HG02970 (cell line): ENCODE data around the gene AMT.
A peak's percentile ranks its signal among the peaks of the same experiment; 100 is the strongest.

ENCODE experiments used
- ATAC-seq: cut with Tn5 transposase; IDR thresholded peaks from one replicate; pipeline ENCODE4 v1.9.1; 2021; ENCODE audit warnings: mild to moderate bottlenecking, moderate library complexity, moderate number of reproducible peaks; ENCODE audit not compliant: unreplicated experiment, low FRiP score

Gene AMT, protein sequence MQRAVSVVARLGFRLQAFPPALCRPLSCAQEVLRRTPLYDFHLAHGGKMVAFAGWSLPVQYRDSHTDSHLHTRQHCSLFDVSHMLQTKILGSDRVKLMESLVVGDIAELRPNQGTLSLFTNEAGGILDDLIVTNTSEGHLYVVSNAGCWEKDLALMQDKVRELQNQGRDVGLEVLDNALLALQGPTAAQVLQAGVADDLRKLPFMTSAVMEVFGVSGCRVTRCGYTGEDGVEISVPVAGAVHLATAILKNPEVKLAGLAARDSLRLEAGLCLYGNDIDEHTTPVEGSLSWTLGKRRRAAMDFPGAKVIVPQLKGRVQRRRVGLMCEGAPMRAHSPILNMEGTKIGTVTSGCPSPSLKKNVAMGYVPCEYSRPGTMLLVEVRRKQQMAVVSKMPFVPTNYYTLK

DNA sequence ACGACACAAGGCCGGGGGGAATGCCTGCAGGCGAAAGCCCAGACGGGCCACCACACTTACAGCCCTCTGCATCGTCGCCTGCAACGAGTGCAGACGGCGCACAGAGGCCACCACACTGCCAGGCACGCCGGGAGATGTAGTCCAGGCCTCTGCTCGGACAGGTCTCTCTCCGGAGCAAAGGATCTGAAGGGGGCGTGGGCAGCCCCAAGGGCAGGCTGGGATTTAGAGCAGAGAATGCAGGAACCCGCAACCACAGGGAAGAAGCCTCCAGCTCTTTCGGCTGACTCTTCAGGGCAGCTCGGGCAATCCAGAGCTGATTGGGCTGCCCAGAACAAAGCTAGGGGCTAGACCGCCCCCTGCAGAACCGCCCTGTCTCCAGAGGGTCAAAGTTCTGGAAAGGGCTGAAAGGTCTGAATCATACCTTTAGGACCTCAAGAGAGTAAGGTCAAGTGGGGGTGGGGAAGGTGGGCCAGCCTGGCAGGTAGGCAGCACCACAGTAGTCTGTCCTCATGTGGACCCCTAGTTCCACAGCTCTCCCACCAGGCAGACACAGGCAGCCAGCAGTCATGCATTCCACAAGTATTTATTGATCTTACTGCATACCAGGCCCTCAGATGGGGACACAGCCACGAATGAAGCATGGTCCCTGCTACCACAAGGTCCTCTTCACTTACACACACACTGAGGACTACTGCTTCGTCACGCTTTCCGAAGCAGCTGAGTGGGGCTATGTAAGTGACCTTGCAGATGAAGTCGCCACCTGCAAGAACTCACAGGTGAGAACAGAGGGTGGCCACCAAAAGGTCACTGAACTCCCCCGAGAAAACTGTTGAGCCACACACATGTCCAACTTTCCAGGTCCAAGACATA, at the start of gene AMT:
Gene AMT, minus strand, starts transcription at position 95 of the 870 bp plus-strand sequence. Its CDS starts 23 bp downstream, at position 72.
- ATAC-seq: no peak

GRCh38 chr3:49470714-49471420, 48.6 kb upstream of the AMT start:
- no peak for ATAC-seq

DNA sequence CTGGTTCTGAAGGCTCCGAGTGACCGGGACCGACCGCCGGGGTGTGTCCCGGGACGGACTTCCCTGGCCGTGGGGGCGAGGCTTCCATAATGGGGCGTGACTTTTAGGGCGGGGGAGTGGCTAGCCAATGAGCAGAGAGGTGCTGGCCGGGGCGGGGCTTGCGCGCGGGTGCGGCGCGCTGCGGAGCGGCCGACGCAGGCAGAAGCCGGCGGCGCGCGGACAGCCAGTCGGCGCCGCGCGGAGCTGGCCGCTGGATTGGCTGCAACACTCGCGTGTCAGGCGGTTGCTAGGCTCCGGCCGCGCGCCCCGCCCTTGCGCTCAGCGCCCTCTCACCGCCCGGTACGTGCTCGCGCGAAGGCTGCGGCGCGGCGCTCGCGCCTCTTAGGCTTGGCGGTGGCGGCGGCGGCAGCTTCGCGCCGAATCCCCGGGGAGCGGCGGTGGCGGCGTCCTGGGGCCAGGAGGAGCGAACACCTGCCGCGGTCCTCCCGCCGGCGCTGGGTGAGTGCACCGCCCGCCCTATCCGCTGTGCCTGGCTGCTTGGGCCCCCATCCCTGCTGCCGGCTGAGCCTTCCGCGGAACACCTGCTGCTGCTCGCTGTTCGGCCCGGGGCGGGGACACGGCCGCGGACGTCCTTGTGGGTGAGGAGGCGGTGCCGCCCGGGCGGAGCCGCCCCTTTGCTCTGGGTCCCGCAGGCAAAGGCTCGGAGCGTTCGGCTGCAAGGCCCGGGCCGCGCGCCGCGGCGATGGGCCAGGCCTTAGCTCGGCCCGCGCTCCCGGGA, 47.9 kb upstream of the AMT start, which contains the start of gene DAG1:
Gene DAG1, plus strand, starts transcription at position 332 of the 778 bp plus-strand sequence. CDS start 40,268 bp downstream, outside the sequence.
- ATAC-seq: peak; percentile 82

DNA sequence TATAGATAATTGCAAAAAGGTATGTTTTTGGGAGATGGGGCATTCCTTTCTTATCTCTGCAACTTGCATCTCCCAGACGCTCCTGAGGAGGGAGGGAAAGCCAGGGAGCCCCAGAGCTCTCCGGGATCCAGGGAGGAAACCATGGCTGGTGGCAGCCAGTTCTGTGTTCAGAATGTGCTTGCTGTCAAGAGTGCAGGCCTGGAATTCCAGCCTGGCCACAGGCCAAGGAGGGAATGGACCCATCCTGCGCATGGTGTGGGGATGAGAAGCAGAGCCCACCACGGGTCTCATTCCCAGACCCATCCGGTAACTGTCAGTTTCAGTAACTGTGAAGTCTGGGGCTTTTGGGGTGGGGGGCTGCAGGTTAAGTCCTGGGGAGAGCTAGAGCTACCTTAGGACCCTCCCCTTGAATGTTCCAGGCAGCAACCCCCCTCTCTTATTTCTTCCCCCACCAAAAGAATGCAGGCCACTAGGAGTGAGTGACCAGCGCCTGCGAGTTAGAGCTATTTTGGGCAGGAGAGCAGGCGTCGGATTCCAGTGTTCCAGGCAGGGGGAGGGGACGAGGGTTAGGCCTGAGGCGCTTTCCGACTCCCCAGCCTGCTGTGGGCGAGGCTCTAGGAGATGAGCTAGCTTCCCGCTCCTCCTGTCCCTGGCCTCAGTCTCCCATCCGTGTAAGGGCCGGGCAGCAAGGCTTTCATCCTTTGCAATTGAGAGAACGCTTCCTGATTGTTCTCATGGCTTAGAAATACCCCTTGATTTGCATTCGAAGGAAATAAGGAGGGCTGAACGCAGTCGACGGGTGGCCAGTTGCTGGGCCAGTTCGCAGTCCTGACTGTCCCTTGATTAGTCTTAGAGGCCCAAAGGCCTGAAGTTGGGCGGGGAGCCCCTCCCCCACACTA, 47.0 kb upstream of the AMT start:
- ATAC-seq: no peak

DNA sequence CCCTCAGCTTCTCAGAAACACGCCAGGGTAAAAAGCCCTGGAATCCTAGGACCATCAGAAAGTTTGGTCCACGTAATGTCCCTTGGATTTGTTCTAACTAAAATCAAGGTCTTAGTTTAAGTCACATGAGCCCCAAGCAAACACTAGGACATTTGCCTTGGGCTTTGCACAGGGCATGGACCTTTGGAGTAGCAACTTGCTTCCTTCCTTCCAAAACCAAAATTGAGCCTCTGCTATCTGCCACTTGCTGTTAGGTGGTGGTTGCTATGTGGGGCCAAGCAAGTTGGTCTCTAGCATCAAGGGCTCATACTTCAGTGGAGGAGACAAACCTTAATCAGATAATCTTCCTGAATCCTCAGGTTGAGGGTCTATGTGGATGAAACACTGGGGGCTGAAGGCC, 43.8 kb upstream of the AMT start:
- ATAC-seq: no peak

GRCh38 chr3:49465270-49466034, 43.2 kb upstream of the AMT start:
- ATAC-seq: no peak

GRCh38 chr3:49462222-49462621, 39.9 kb upstream of the AMT start:
- ATAC-seq: no peak

GRCh38 chr3:49461443-49462171, 39.3 kb upstream of the AMT start:
- no peak for ATAC-seq

DNA sequence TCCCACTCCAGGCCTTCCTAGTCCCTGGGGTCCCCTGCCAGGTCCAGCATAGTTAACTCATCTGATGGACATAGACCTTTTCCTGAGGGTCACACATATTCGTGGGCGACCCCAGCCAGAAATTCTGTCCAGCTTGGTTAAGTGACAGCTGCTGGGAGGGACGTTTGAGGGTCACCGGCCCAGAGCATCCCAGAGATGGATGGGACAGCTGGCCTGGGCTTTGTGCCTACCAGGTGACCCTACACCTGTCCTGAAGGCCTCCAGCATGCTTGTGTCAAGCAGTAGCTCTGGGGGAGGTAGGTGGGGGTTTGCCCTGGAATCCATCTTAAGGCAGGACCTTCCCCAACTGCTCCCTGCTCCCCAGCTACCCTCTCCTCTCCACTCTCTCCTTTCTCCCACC, 38.7 kb upstream of the AMT start:
- ATAC-seq: no peak

DNA sequence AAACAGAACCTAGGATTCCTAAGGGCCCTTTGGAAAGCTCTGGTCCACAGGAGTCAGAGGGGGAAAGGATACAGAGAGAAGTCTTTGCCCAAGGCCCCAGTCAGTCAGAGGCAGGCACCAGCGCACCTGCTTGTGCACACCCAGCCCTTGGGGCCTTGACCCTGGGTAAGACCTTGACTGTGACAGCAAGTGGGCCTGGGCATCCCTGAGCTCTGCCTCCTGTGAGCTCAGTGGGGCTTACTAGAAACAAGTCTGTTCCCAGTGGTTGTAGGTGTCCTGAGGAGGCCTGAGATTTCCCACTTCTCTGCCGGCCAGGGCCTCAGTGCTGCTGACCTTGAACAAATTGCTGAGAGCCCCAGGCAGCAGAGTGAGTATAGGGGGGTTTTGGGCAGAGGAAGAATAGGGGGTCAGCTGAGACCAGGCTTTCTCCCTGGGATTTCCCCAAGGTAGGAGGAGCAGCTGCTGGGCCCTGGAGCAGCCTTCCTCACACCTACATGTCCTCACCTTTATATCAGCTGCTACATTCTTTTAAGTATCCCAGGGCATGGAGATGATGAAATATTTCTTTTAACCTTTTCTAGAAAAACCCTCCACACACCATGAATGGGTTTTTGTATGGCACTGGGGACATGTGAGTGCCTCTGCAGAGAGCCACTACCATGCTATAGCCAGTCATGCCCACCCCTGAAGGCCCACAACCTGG, 38.1 kb upstream of the AMT start:
- no peak for ATAC-seq

DNA sequence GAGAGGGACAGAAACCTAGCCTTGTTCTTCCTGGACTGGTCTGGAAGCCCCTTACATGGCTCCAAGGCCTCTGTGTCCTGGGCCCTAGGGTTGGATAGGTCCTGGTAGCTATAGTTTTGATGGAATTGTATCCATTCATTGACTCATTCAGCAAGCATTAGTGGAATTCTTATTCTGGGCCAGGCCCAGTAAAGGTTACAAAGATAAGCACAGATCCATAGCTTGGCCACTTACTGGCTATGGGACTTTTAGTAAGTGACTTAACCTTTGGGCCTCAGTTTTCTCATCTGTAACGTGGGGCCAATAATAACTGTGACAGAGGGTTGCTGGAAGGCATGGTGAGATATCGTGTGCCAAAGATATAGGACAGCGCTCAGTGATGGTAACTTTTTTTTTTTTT, 34.2 kb upstream of the AMT start:
- ATAC-seq: no peak

- no peak for ATAC-seq
Measured at GRCh38 chr3:49454898-49455681, 32.8 kb upstream of the AMT start.

GRCh38 chr3:49454458-49454857, 32.2 kb upstream of the AMT start:
- ATAC-seq: no peak

GRCh38 chr3:49453621-49454020, 31.3 kb upstream of the AMT start:
- no peak for ATAC-seq

- no peak for ATAC-seq
Measured at GRCh38 chr3:49445391-49445790, 23.1 kb upstream of the AMT start.

DNA sequence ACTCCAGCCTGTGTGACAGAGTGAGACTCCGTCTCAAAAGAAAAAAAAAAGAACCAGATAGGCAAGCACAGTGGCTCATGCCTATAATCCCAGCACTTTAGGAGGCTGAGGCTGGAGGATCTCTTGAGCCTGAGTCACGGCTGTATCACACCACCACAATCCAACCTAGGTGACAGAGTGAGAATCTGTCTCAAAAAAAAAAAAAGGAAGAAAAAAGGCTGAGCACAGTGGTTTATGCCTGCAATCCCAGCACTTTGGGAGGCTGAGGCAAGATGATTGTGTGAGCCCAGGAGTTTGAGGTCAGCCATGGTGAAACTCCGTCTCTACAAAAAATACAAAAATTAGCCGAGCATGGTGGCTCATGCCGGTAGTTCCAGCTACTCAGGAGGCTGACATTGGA, 12.5 kb upstream of the AMT start:
- no peak for ATAC-seq
